CD4-positive, alpha-beta T cell treated with Interferon alpha-2 for 1 hour (primary cell): Measurements from ENCODE around the gene WDR59.
A peak's percentile ranks its signal among the peaks of the same experiment; 100 is the strongest.
"Not testable (repeated sequence)": the region's sequence is repeated elsewhere in the genome, so short reads cannot be mapped to it uniquely, and the experiment has no call there.

Experiments
- DNase-seq, 2 donors: peaks; one replicate each; pipeline ENCODE4 v3.0.0-alpha.2; 2020 to 2022

WDR59 gene

GRCh38 chr16:75012380-75013081 is 27.6 kb upstream of the WDR59 start:
- peak in 1 of 2 donors; percentile 28 for DNase-seq

DNA sequence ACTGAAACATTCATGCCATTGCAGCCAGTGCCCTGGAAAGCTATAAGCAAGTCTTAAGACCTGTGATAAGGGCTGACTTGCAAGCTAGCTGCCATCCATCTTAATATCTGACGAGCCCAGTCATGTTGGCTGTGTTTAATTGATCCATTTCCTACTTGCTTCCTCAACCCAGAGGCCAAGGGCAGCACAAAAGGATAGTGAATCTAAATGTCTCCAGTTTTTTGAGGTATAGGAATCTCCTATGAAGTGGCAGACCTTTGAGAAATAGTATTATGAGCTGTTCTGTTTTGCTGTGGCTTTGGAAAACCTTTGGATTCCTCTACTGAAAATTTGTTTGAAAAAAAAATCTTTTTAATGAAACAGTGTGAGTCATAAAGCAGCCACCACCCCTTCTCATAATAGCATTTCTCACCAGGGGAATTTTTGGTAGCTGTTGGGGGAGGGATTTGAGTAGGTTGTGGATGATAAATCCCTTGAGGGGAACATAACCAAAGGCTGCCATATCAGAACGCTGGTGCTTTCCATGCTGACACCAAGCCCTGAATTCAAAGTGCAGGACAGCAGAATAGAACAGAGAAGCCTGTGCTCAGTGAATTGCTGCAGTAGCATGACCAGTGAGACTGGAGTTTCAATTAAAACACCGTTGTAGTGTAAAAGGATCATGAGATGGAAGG is 26.8 kb upstream of the WDR59 start:
- peak; percentile 40 to 64 for DNase-seq

- DNase-seq, result no peak
These were observed 25.5 kb upstream of the WDR59 start for GRCh38 chr16:75010427-75010826.

- no peak for DNase-seq
These were observed 22.5 kb upstream of the WDR59 start for GRCh38 chr16:75007443-75007842.

GRCh38 chr16:75005697-75006096 is 20.8 kb upstream of the WDR59 start:
- no peak for DNase-seq

GRCh38 chr16:75004460-75004859 is 19.5 kb upstream of the WDR59 start:
- DNase-seq, result no peak

DNA sequence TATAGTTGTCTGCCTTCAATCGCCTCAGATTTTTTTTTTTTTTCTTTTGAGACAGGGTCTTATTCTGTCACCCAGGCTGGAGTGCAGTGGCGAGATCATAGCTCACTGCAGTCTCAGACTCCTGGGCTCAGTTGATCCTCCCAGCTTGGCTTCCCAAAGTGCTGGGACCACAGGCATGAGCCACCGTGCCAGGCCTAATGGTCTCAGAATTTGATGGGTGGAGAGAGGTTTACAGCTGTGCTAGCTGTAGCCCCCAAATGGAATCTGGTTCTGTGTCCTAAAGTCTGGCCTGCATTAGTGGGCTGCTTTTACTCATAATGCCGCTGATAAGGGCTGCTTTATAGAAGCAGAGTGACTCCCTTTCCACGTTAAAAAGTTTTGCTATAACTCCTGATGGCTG is 19.0 kb upstream of the WDR59 start:
- no peak for DNase-seq

- no peak for DNase-seq
These were observed 17.6 kb upstream of the WDR59 start for GRCh38 chr16:75002474-75002873.

- peak in 1 of 2 donors; percentile 7 for DNase-seq
These were observed 15.7 kb upstream of the WDR59 start for GRCh38 chr16:75000481-75001081.

GRCh38 chr16:74999609-75000480 is 14.9 kb upstream of the WDR59 start:
- peak; percentile 57 to 71 for DNase-seq

- peak in 1 of 2 donors; percentile 42 for DNase-seq
These were observed 14.3 kb upstream of the WDR59 start for GRCh38 chr16:74999219-74999608.

- peak; percentile 81 to 88 for DNase-seq
These were observed 13.7 kb upstream of the WDR59 start, which contains the start of gene ZNRF1 for GRCh38 chr16:74998481-74999218. TSS of gene ZNRF1 (plus strand) at chr16:74999024. CDS start at chr16:74999672, 648 bp downstream.

DNA sequence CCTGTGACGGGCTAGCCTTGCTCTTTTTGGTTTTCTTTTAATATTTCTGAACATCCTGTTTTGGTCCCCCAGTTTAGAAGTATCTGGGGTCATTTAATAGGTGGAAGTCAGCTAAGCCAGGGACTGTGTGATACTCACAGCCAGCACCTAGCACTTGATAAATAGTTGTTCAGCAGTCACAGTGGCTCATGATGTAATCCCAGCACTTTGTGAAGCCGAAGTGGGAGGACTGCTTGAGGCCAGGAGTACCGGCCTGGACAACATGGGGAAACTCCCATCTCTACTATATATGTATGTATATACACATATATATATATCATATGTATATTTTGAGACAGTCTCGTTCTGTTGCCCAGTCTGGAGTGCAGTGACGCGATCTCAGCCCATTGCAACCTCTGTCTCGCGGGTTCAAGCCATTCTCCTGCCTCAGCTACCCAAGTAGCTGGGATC is 12.1 kb upstream of the WDR59 start:
- no peak for DNase-seq

DNA sequence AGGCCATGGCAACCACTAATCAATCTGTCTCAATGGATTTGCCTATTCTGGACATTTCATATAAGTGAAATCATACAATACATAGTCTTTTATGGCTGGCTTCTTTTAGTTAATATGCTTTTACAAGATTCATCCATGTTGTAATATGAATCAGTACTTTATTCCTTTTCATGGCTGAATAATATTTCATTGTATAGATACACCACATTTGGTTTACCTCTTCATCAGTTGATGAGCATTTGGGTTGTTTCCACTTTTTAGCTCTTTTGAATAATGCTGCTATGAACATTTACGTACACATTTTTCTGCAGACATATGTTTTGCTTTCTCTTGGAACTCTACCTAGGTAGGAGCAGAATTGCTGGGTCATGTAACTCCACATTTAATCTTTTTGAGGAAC is 11.1 kb upstream of the WDR59 start:
- DNase-seq, result no peak

DNA sequence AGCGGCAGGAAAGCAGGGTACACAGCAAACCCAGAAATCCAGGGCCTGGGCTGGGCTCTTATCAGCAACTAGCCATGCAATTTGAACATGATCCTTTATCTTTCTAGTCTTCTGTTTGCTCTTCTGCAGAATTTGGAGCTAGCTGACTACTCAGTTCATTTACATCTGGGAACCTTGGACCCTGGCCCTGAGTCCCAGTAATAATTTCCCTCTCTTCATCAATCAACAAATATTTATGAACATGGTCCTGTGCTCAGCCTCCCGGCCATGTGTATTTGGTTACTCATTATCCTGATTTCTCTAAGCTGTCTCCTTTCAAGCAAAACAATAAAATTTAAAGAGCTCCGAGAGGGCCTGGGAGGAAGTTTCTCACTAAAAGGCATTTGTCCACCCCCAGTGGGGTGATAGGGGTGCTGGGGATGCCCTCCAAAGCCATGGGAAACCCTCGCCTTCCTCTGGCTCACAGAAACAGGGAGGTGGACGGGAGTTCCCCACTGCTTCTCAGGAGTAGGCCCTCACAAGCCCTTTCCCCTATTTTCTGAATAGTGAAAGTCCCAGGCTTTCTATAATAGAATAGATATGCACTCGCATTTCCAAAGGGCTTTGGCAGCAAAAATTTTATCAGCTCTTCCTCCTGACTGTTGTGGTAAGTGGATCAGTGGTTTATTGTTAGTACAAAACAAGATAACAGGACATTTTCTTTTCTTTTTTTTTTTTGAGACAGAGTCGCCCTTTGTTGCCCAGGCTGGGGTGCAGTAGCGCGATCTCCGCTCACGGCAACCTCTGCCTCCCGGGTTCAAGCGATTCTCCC is 6.9 kb upstream of the WDR59 start:
- no peak for DNase-seq

GRCh38 chr16:74991268-74991592 is 6.3 kb upstream of the WDR59 start:
- DNase-seq, result no peak

DNA sequence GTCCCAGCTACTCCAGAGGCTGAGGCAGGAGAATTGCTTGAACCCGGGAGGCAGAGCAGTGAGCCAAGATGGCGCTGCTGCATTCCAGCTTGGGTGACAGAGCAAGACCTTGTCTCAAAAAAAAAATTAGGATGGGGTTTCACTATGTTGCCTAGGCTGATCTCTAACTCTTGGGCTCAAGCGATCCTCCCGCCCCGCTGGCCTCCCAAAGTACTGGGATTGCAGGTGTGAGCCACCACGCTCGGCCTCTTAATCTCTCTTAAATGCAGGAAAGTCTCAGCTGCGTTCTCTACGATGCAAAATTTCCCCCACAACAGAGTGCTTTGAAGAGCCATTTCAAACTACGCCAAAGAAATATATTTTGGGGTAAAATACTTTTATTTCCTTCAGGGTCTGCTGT is 5.9 kb upstream of the WDR59 start:
- no peak for DNase-seq

GRCh38 chr16:74989864-74990263 is 4.9 kb upstream of the WDR59 start:
- not testable (repeated sequence) for DNase-seq

GRCh38 chr16:74987027-74987681 is 2.2 kb upstream of the WDR59 start:
- DNase-seq, result no peak

GRCh38 chr16:74984194-74984528 is 762 bp downstream of the WDR59 start:
- DNase-seq, result no peak

- no peak for DNase-seq
These were observed 2.7 kb downstream of the WDR59 start for GRCh38 chr16:74982256-74982655.
